Hindlimb muscle (tissue), 1 donor: Measurements from ENCODE around the gene CTIF. TPM values are rescaled to one million over a fixed set of nuclear protein-coding genes. Genes with fewer than 3 reads are reported as not detected.
"Not testable (repeated sequence)": the region's sequence is repeated elsewhere in the genome, so short reads cannot be mapped to it uniquely, and the experiment has no call there.

Experiments
- DNase-seq: peaks from one replicate; pipeline ENCODE4 v3.0.0-alpha.2; 2013
- polyA plus RNA-seq: library from polyadenylated mRNA; unstranded; fragments of 120-200 nt; gene quantifications from one replicate; pipeline ENCODE4 v1.2.1, GENCODE V29; 2013; ENCODE audit not compliant: insufficient read length

CTIF gene
- polyA plus RNA-seq, 1 donor, result 47.1 TPM

- no peak for DNase-seq
Measured at GRCh38 chr18:48857023-48857694, 318.3 kb downstream of the CTIF start.

GRCh38 chr18:48858676-48859075, 319.8 kb downstream of the CTIF start:
- DNase-seq, result no peak

- DNase-seq, result peak; percentile 46
Measured at GRCh38 chr18:48859311-48860268, 320.8 kb downstream of the CTIF start.

- no peak for DNase-seq
Measured at GRCh38 chr18:48860269-48861180, 321.7 kb downstream of the CTIF start.

- no peak for DNase-seq
Measured at GRCh38 chr18:48861181-48861708, 322.4 kb downstream of the CTIF start.

- DNase-seq, result no peak
Measured at GRCh38 chr18:48862132-48862531, 323.3 kb downstream of the CTIF start.

- DNase-seq, result no peak
Measured at GRCh38 chr18:48862678-48863270, 323.9 kb downstream of the CTIF start.

GRCh38 chr18:48863432-48864065, 324.7 kb downstream of the CTIF start:
- DNase-seq, result no peak

- no peak for DNase-seq
Measured at GRCh38 chr18:48864876-48865275, 326.0 kb downstream of the CTIF start.

- peak; percentile 61 for DNase-seq
Measured at GRCh38 chr18:48866028-48866733, 327.4 kb downstream of the CTIF start.

GRCh38 chr18:48866856-48867255, 328.0 kb downstream of the CTIF start:
- no peak for DNase-seq

GRCh38 chr18:48867978-48868377, 329.1 kb downstream of the CTIF start:
- no peak for DNase-seq

GRCh38 chr18:48868468-48869466, 329.9 kb downstream of the CTIF start:
- DNase-seq, result no peak

- DNase-seq, result no peak
Measured at GRCh38 chr18:48869591-48869990, 330.8 kb downstream of the CTIF start.

GRCh38 chr18:48870926-48871325, 332.1 kb downstream of the CTIF start:
- not testable (repeated sequence) for DNase-seq

GRCh38 chr18:48871391-48872166, 332.7 kb downstream of the CTIF start:
- DNase-seq, result no peak

- DNase-seq, result no peak
Measured at GRCh38 chr18:48872234-48873145, 333.7 kb downstream of the CTIF start.
